Upper lobe of left lung (tissue), 6 donors: ENCODE measurements around the gene MYLK2. TPM values are rescaled to one million over a fixed set of nuclear protein-coding genes. Genes with fewer than 3 reads are reported as not detected.

Source experiments
- ATAC-seq, 2 donors: fragments of 200-7000 bp; cut with Tn5 transposase; one replicate each; pipeline ENCODE4 v1.9.1; 2022; ENCODE audit warnings: mild to moderate bottlenecking in 2 of 2, moderate library complexity in 2 of 2; ENCODE audit not compliant: low FRiP score in 2 of 2
- DNase-seq, 2 donors: peaks; one replicate each; pipeline ENCODE4 v3.0.0-alpha.2; 2019 to 2020
- H3K27ac ChIP-seq, 4 donors: fragments of 200-600 bp; sonication (generic); one replicate each; pipeline ENCODE4 v1.5.1; 2016 to 2019
- H3K27me3 ChIP-seq, 4 donors: fragments of 200-600 bp; sonication (generic); one replicate each; pipeline ENCODE4 v1.5.1; 2017 to 2019
- H3K36me3 ChIP-seq, 4 donors: fragments of 200-600 bp; sonication (generic); one replicate each; pipeline ENCODE4 v1.5.1; 2016 to 2019
- H3K4me1 ChIP-seq, 4 donors: fragments of 200-600 bp; sonication (generic); one replicate each; pipeline ENCODE4 v1.5.1; 2018 to 2019
- H3K4me3 ChIP-seq, 4 donors: fragments of 200-600 bp; sonication (generic); one replicate each; pipeline ENCODE4 v1.5.1; 2017 to 2019; ENCODE audit warnings: mild to moderate bottlenecking in 2 of 4, moderate library complexity in 1 of 4
- H3K9me3 ChIP-seq, 4 donors: fragments of 200-600 bp; sonication (generic); one replicate each; pipeline ENCODE4 v1.5.1; 2018 to 2019
- EP300 ChIP-seq, 4 donors: sonication (generic); formaldehyde crosslinking; IDR thresholded peaks; one replicate each; pipeline ENCODE4 v1.5.1; 2017; ENCODE audit warnings: antibody characterized with exemption in 4 of 4, control low read depth in 2 of 4
- POLR2A ChIP-seq, 4 donors: fragments of 450-650 bp; IDR thresholded peaks; one replicate each; pipeline ENCODE4 v1.5.1; 2016 to 2017; ENCODE audit warnings: antibody characterized with exemption in 4 of 4, mild to moderate bottlenecking in 2 of 4
- POLR2AphosphoS5 ChIP-seq, 2 donors: sonication (generic); formaldehyde crosslinking; IDR thresholded peaks; one replicate each; pipeline ENCODE4 v1.5.1; 2017; ENCODE audit warnings: antibody characterized with exemption in 2 of 2
- WGBS, 2 donors: methylation state at CpG; one replicate each; pipeline ENCODE4 v1.1.5; 2017 to 2018; 5-methylcytosine and 5-hydroxymethylcytosine counted together
- total RNA-seq, 6 donors: library from RNA; depleted of rRNA in 4 of 6; stranded (reverse); fragments of >200 nt in 4 of 6; gene quantifications; one replicate each; pipeline versions ENCODE4 v1.1.0 to v1.2.1, GENCODE V29; 2016 to 2021
- TF ChIP-seq, protein P1 (sequence below), 6 experiments: fragments of 450-650 bp in 4 of 6; fragments of 200-600 bp in 2 of 6; sonication (generic) in 2 of 6; IDR thresholded peaks; one replicate each; pipeline ENCODE4 v1.5.1; 2016 to 2019; ENCODE audit warnings: antibody characterized with exemption in 6 of 6
- donor health status: DM: no; HTN: no; CAD: no; lungs with moderate emphysema.
- donor health status: DM: no; HTN: yes; CAD: no; lungs with severe emphysema.

Gene MYLK2
- total RNA-seq, 6 donors from 2014 or later: not detected

DNA sequence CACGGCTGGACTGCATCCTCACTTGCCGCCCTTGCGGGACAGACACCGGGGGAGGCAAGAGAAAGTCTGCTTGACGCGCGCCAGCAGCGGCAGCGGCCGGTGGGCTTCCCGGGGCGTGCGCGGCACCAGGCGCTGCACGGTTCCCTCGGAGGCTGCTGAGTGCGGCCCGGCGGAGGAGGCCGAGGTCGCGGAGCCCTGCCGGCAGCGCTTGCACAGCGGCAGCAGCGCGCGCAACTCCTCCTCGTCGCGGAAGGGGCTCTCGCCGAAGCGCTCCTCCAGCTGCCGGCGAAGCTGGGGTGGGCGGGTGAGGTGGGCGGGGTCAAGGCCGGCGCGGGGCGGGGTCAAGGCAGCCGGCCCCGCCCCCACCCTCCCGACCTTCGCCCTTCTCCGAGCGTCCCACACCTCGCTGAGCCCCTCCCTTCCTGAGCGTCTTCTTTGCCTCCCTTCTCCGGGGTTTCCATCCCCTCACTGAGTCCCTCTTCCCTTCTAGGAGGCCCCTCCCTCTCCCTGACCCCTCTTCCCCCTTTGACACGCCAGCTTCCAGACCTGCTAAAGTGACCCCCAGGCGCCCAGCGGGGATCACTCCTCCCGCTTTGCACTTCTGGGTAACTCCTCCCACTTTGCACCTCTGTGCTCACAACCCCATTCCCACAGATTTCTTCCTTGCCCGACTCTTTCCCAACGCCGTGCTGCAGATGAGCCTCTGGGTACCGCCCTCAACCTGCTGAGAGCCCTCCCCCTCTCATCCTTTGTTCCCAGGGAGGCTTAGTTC lies 42.4 kb downstream of the MYLK2 start:
- peak overlapping the region; percentile 15 to 73 (median 54) for H3K4me3 ChIP-seq
- no peaks in the 10 kb centered on the region for H3K9me3 ChIP-seq
- DNase-seq (peak; percentile 38 to 92), ATAC-seq (peak in 1 of 2 donors; percentile 88)
- H3K4me1 ChIP-seq: peaks cover 16 to 17% (median 16%) of the 10 kb centered on the region in 4 donors
- TF ChIP-seq POLR2AphosphoS5 (IDR thresholded peaks at IDR 0.05) (no peak), EP300 (IDR thresholded peaks at IDR 0.05) (no peak)
- TF ChIP-seq, protein P1, sequence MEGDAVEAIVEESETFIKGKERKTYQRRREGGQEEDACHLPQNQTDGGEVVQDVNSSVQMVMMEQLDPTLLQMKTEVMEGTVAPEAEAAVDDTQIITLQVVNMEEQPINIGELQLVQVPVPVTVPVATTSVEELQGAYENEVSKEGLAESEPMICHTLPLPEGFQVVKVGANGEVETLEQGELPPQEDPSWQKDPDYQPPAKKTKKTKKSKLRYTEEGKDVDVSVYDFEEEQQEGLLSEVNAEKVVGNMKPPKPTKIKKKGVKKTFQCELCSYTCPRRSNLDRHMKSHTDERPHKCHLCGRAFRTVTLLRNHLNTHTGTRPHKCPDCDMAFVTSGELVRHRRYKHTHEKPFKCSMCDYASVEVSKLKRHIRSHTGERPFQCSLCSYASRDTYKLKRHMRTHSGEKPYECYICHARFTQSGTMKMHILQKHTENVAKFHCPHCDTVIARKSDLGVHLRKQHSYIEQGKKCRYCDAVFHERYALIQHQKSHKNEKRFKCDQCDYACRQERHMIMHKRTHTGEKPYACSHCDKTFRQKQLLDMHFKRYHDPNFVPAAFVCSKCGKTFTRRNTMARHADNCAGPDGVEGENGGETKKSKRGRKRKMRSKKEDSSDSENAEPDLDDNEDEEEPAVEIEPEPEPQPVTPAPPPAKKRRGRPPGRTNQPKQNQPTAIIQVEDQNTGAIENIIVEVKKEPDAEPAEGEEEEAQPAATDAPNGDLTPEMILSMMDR (IDR thresholded peaks at IDR 0.05): no peak
- 17 to 22% methylated on average over 13 to 28 of the region's 60 CpGs for WGBS, 2 donors
- no peaks in the 10 kb centered on the region for H3K36me3 ChIP-seq
- H3K27me3 ChIP-seq: peaks cover 0 to 11% (median 6%) of the 10 kb centered on the region in 4 donors
- H3K27ac ChIP-seq: peak overlapping the region in 1 of 4 donors; percentile 18

DNA sequence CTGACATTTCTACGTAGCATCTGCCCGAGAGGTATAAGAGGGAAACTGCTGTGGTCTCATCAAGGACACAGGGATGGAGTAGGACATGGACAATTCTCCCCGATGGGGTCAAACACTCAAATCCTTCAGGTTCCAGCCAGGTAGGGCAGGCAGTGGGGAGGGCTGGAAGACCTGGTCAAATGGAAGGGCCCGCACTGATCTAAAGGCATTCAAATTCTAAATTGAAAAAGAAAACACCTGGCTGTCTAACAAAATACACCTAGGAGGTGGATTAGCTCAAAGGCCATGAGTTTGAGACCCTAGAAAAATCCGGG lies 43.0 kb downstream of the MYLK2 start:
- no peak for ATAC-seq
- 76 to 80% methylated on average over 5 of the region's 5 CpGs for WGBS, 2 donors
- DNase-seq: no peak
- no peak for TF ChIP-seq POLR2AphosphoS5 (IDR thresholded peaks at IDR 0.05)
- no peak for TF ChIP-seq EP300 (IDR thresholded peaks at IDR 0.05)
- TF ChIP-seq, protein P1 (IDR thresholded peaks at IDR 0.05): no peak
- no peaks in the 10 kb centered on the region for H3K36me3 ChIP-seq
- H3K9me3 ChIP-seq: no peaks in the 10 kb centered on the region
- no peak overlapping the region for H3K27ac ChIP-seq
- H3K27me3 ChIP-seq: peaks cover 0 to 11% (median 6%) of the 10 kb centered on the region in 4 donors
- peaks cover 16 to 17% (median 16%) of the 10 kb centered on the region in 4 donors for H3K4me1 ChIP-seq
- peak overlapping the region in 1 of 4 donors; percentile 58 for H3K4me3 ChIP-seq

DNA sequence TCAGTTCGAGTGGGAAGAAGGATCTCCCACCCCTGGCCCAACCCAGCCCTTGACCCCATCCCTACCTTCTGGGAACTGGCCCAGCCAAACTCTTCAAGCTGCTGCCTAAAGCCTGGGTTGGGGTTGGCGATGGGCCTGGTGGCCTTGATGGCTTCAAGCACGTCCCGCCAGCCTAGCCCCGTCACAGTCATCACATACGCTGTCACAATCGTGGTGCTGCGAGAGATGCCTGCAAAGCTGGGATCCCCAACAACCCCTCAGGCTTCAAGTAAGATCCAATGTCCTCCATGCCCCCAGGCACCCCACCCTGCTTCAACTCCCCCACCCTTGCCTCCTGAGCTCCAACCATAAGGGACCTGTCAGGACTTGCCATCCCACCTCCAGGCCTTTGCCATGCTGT lies 43.4 kb downstream of the MYLK2 start:
- peaks cover 16 to 17% (median 16%) of the 10 kb centered on the region in 4 donors for H3K4me1 ChIP-seq
- H3K9me3 ChIP-seq: no peaks in the 10 kb centered on the region
- no peak for DNase-seq
- H3K4me3 ChIP-seq: no peak overlapping the region
- H3K27me3 ChIP-seq: peaks cover 0 to 11% (median 6%) of the 10 kb centered on the region in 4 donors
- H3K27ac ChIP-seq: no peak overlapping the region
- H3K36me3 ChIP-seq: no peaks in the 10 kb centered on the region
- no peak for TF ChIP-seq EP300 (IDR thresholded peaks at IDR 0.05)
- TF ChIP-seq, protein P1 (IDR thresholded peaks at IDR 0.05): no peak
- TF ChIP-seq POLR2AphosphoS5 (IDR thresholded peaks at IDR 0.05): no peak
- no peak for TF ChIP-seq POLR2A (IDR thresholded peaks at IDR 0.05)
- WGBS, 2 donors: 92% methylated on average over 8 of the region's 8 CpGs
- ATAC-seq: no peak

DNA sequence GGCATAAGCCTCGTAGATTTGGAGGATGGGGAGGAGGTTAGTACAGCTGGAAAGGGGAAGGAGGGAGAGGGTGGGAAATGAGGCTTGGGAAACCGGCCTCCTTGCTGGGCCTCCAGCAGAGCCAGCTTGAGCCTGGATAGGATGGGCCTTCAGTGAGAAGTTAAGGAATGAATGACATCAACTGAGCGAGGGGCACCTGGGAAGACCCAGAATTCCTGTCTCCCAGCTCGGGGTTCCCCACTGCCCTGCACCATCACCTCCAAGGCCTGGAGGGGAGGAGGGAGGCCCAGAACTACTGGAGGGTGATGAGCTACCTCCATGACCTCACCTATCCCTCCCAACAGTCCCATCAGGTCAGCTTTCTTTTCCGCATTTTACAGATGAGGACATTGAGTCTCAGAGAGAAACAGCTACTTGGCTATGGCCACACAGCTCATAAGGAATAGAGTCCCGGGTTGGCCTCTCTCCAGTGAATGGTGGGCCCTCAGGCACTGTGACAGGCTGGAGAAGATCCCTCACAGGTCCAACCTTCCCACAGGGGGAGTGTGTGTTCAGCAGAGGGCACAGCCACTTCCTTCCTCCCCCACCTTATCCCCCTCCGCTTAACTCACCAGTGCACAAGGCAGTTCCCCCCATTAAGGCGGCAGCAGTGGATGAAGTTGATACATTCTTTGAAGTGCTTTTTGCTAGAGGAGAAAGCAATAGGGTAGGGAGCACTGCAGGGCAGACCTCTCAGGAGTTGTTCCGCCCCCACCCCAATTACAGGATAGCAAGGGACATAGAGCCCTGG lies 44.3 kb downstream of the MYLK2 start:
- H3K36me3 ChIP-seq: no peaks in the 10 kb centered on the region
- H3K27ac ChIP-seq: no peak overlapping the region
- peaks cover 16 to 17% (median 16%) of the 10 kb centered on the region in 4 donors for H3K4me1 ChIP-seq
- peaks cover 0 to 11% (median 6%) of the 10 kb centered on the region in 4 donors for H3K27me3 ChIP-seq
- no peak overlapping the region for H3K4me3 ChIP-seq
- DNase-seq: no peak
- no peak for ATAC-seq
- WGBS, 2 donors: 84 to 88% methylated on average over 8 to 9 of the region's 9 CpGs
- TF ChIP-seq POLR2A (IDR thresholded peaks at IDR 0.05) (no peak), EP300 (IDR thresholded peaks at IDR 0.05) (no peak), POLR2AphosphoS5 (IDR thresholded peaks at IDR 0.05) (no peak)
- H3K9me3 ChIP-seq: no peaks in the 10 kb centered on the region
